ENCODE results near the gene PXMP2.

PXMP2 gene

DNA sequence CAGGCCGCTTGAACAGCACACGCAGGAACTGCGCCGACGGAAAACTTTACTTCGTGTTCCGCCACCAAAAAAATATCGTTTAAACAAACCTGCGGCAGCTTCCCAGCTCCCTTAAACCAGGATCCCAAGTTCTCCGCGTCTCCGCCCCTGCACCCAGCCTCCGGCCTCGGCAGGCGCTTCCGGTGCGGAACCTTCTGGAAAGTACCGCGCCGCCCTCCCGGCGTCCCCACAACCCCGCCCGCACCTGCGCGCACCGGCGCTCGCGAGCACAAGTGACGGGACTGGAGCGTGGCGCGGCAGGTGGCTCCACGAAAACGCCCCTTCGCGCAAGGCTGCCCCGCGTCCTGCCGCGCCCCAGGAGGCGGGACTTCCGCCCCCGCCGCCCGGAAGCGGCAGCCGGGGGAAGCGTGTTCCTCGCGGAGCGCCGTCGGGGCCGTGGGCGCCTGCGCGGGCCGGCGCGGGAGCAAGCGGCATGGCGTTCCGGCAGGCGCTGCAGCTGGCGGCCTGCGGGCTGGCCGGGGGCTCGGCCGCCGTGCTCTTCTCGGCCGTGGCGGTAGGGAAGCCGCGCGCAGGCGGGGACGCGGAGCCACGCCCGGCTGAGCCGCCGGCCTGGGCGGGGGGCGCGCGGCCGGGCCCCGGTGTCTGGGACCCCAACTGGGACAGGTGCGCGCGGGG, 23.2 kb downstream of the PXMP2 start, which contains the start of gene PGAM5:
PGAM5 (plus strand) TSS at position 438 of the 675 bp plus-strand sequence; CDS start at position 473, 35 bp downstream.
- peak; percentile 94 to 98 for DNase-seq (ENCODE audit: low read depth in 1 of 2, low spot score in 1 of 2)
- in situ Hi-C loops (cut with HindIII; ENCODE audit: low pct_unique_long_range_greater_than_20kb, low sequenced_read_pairs), result no loop called here
- no peak for TF ChIP-seq JUND (IDR thresholded peaks at IDR 0.05; ENCODE audit: low read depth)

DNA sequence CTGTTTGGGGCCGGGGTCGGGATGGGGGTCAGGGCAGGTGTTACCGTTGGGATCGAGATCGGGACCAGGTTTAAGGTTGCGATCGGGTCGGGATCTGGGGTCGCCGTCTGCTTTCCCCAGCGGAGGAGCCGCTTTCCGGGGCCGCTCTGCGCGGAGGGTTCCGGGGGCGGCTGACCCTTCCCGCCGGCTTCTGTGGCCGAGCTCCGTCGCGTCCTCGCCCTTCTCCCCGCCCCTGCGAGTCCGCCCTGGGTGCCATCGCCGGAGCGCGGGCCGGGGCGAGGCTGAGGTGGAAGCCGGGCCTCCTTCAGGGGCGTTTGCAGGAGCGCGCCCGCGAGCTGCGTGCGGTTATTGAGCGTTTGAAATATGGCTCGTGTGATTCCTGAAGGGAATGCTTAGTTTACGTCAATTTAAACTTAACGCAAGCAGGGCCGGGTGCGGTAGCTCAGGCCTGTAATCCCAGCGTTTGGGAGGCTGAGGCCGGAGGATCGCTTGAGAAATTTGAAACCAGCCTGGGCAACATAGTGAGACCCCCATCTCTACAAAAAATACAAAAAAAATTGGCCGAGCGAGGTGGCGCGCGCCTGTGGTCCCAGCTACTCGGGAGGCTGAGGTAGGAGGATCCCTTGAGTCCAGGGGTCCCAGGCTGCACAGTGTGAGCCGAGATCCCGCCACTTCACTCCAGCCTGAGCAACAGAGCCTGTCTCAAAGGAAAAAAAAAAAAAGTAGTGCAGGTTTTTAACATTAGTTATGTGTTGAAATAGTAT, 23.9 kb downstream of the PXMP2 start:
- no peak for TF ChIP-seq JUND (IDR thresholded peaks at IDR 0.05; ENCODE audit: low read depth)
- DNase-seq (ENCODE audit: low read depth in 1 of 2, low spot score in 1 of 2), result peak in 1 of 2 experiments; percentile 44
- in situ Hi-C loops (cut with HindIII; ENCODE audit: low pct_unique_long_range_greater_than_20kb, low sequenced_read_pairs), result no loop called here

DNA sequence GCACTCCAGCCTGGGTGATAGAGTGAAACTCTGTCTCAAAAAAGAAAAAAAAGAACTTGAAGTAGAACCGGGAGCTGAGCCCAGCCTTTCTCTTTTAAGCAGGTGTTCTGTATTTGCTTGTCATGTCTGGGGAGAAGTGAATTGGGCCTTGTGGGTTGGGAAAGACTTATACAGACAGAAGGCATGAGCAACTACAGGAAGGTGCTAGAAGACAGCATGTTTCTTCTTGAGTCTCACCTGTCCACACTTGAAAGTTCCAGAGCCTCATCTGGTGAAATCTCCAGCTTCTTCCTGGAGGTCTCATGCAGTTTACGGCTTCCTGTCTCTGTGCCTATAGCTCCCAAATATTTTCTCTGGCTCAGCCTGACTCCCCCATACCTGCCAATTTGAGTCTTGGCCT, 25.7 kb downstream of the PXMP2 start:
- in situ Hi-C loops (cut with HindIII; ENCODE audit: low pct_unique_long_range_greater_than_20kb, low sequenced_read_pairs), result no loop called here
- TF ChIP-seq JUND (IDR thresholded peaks at IDR 0.05; ENCODE audit: low read depth), result no peak
- no peak for DNase-seq (ENCODE audit: low read depth in 1 of 2, low spot score in 1 of 2)

DNA sequence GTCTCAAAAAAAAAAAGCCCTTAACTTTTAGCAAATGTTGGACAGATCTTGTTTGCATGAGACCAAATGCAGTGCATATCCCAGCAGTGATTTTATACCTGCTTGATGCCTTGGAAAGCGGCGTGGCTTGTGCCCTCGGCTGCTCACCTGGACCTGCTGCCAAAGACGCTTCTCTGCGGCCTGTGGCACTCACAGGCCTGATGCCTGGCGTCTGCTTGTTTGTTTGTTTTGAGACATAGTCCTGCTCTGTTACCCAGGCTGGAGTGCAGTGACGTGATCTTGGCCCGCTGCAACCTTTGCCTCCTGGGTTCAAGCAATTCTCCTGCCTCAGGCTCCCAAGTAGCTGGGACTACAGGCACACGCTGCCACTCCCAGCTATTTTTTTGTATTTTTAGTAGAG, 28.5 kb downstream of the PXMP2 start:
- in situ Hi-C loops (cut with HindIII; ENCODE audit: low pct_unique_long_range_greater_than_20kb, low sequenced_read_pairs), result no loop called here
- DNase-seq (ENCODE audit: low read depth in 1 of 2, low spot score in 1 of 2), result no peak
- no peak for TF ChIP-seq JUND (IDR thresholded peaks at IDR 0.05; ENCODE audit: low read depth)

DNA sequence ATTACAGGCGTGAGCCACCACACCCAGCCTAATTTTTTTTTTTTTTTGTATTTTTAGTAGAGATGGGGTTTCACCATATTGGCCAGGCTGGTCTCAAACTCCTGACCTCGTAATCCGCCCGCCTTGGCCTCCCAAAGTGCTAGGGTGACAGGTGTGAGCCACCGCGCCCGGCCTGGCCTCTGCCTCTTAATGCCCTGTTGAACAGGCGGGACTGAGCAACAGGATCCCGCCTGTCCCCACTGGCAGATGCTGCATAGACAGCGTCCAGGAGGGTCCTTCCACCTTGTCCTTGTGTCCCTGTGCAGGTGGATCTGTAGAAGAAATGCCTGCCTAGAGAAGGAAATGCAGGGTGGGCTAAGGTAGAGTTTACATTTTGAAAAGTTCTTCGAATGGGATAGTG, 29.0 kb downstream of the PXMP2 start:
- DNase-seq (ENCODE audit: low read depth in 1 of 2, low spot score in 1 of 2), result no peak
- in situ Hi-C loops (cut with HindIII; ENCODE audit: low pct_unique_long_range_greater_than_20kb, low sequenced_read_pairs), result no loop called here
- TF ChIP-seq JUND (IDR thresholded peaks at IDR 0.05; ENCODE audit: low read depth), result no peak

DNA sequence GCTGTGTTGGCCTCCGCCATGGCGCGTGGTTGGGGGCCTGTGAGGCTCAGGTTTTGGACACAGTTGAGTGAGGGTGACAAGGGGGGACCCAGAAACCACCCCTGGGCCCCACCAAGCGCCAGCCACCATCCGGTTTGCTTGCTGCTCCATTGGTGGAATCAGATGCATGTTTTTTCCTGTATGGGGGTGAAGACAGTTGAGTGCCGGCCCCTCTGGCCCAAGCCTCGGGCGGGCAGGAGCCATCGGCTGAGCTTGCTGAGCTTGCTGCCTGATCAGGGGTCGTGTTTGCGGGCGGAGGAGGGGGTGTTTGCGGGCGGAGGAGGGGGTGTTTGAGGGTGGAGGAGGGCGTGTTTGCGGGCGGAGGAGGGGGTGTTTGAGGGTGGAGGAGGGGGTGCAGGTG, 29.6 kb downstream of the PXMP2 start:
- TF ChIP-seq JUND (IDR thresholded peaks at IDR 0.05; ENCODE audit: low read depth), result no peak
- DNase-seq (ENCODE audit: low read depth in 1 of 2, low spot score in 1 of 2), result no peak
- in situ Hi-C loops (cut with HindIII; ENCODE audit: low pct_unique_long_range_greater_than_20kb, low sequenced_read_pairs), result no loop called here

DNA sequence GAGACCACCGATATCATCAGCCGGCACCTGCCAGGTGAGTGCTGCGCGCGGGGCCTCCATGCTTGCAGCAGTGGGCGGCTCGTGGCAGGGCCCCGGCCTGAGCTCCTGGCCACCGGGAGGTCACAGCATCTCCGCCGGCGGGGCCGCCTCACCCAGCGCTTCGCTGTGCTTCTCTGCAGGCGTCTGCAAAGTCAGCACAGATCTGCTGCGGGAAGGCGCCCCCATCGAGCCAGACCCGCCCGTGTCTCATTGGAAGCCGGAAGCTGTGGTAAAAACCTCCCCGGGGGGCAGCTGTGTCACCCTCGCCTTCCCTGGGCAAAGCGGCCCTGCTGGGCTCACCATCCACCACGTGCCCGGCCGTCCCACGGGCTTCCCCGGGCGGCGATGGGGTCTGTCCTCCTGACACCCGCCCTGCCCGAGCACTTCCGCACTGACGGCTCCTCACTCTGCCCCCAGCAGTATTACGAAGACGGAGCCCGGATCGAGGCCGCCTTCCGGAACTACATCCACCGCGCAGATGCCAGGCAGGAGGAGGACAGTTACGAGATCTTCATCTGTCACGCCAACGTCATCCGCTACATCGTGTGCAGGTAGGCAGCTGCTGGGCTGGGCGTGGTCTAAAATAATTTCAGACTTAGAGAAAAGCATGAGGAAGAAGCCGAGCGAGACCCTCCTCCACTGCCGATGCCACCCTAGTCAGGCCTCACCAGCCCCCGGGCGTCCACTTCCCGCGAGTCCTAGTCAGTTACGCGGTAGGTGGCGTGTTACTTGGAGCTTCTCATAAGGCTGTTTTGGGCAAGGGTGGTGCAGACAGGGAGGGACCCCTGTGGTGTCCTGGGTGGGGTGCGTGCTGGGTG, 30.4 kb downstream of the PXMP2 start:
- TF ChIP-seq JUND (IDR thresholded peaks at IDR 0.05; ENCODE audit: low read depth), result no peak
- no peak for DNase-seq (ENCODE audit: low read depth in 1 of 2, low spot score in 1 of 2)
- in situ Hi-C loops (cut with HindIII; ENCODE audit: low pct_unique_long_range_greater_than_20kb, low sequenced_read_pairs), result no loop called here

DNA sequence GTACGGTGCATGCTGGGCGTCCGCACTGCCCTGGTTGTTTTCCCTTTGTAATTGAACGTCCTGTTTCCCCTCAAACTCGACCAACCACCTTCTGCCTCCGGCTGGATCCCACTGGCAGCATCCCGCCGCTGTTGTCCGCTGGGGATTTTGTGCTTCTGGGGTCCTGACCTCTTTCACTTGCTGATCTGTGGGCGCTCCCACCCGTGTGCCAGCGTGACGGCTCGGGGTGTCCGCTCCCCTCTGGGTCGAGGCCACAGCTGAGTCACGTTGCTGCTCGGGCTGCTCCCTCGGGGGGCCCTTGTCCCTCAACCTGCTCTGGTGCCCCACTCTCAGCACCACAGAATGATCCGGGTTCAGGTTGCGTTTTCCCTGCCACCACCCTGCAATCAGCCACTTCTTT, 31.3 kb downstream of the PXMP2 start:
- no peak for DNase-seq (ENCODE audit: low read depth in 1 of 2, low spot score in 1 of 2)
- no peak for TF ChIP-seq JUND (IDR thresholded peaks at IDR 0.05; ENCODE audit: low read depth)
- in situ Hi-C loops (cut with HindIII; ENCODE audit: low pct_unique_long_range_greater_than_20kb, low sequenced_read_pairs), result no loop called here

DNA sequence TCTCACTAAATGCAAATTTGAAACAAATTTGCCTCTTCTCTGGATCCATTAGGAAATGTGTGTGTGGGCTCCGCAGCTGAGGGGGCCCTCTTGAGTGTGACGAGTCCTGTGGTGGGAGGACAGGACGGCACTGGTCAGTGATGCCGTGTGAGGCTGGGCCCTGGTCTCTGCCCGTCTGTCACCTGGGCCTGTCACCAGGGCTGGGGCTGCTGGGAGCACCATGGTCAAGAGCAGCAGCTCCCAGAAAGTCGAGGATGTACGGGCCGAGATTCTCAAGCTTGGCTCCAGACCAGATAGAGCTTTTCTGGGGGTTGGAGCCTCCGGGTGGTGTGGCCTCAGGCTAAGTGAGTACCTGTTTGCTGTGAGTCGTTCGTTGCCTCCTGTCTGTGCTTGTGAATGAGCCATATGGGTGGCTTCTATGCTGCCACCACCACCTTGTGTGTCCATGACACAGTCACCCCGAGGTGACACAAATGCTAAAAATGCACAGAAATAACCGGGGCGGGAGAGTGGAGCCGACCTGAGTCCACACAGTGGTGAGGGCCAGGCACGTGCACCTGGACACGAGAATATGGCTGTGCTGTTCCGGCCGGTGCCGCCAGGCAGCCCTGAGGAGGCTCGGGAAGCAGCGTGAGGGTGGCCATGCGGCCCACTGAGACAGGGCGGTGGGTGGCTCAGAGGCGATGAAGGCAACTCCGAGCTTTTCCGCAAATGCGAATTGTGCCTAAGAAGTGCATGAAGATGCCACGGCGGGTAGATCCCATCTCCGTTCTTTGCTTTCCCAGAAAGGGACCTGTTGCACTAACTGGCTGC, 32.0 kb downstream of the PXMP2 start:
- TF ChIP-seq JUND (IDR thresholded peaks at IDR 0.05; ENCODE audit: low read depth), result no peak
- in situ Hi-C loops (cut with HindIII; ENCODE audit: low pct_unique_long_range_greater_than_20kb, low sequenced_read_pairs), result no loop called here
- no peak for DNase-seq (ENCODE audit: low read depth in 1 of 2, low spot score in 1 of 2)

DNA sequence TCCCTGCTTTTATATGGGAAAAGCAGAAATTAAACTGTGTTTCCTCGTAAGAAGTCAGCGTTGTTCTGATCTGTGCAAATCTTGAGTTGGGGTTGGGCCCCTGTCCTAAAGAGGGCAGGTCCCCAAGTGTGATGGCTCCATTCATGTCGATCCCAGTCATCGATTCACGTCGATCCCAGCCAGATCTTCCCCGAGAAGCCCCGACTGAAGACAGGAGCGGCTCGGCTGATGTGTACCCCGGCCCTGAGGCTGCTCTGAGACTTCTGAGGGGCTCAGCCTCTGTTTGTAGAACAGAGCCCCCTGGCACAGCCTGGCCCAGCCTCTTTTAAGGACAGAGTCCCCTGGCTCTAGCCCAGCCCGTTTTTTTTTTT, 32.6 kb downstream of the PXMP2 start:
- DNase-seq (ENCODE audit: low read depth in 1 of 2, low spot score in 1 of 2), result no peak
- TF ChIP-seq JUND (IDR thresholded peaks at IDR 0.05; ENCODE audit: low read depth), result no peak
- in situ Hi-C loops (cut with HindIII; ENCODE audit: low pct_unique_long_range_greater_than_20kb, low sequenced_read_pairs), result no loop called here

DNA sequence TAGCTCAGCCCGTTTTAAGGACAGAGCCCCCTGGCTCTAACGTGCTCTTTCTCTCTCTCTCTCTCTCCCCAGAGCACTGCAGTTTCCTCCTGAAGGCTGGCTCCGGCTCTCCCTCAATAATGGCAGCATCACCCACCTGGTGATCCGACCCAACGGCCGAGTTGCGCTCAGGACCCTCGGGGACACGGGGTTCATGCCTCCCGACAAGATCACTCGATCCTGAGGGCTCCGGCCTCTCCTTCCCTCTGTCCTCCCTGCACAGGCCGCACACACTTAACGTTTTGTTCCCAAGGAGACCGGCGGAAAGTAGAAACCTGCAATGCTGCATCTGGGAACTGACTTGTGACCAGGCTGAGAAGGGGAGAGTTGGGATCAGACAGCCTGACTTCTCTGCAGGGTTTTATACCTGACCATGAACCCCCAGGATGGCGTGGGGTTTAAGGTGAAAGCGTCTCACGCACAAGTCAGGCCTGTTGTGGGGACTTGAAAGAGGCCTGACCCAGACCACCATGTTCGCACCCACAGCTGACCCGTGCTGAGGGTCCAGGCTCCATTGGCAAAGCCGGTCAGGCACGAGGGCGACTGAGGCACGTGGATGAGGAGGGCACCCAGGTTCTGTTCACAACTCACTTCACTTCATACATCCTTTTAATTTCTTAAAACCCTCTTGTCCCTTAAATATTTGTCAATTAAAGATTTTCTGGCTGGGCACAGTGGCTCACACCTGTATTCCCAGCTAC, 33.4 kb downstream of the PXMP2 start:
- no peak for DNase-seq (ENCODE audit: low read depth in 1 of 2, low spot score in 1 of 2)
- in situ Hi-C loops (cut with HindIII; ENCODE audit: low pct_unique_long_range_greater_than_20kb, low sequenced_read_pairs), result no loop called here
- no peak for TF ChIP-seq JUND (IDR thresholded peaks at IDR 0.05; ENCODE audit: low read depth)

Data from T47D (cell line).